Inflammatory macrophage (primary cell): ENCODE data around the gene CDCA4.

Source experiments
- DNase-seq, 2 donors: peaks; one replicate each; pipeline ENCODE4 v3.0.0-alpha.2; 2020 to 2022
- total RNA-seq, 18 experiments: gene quantifications; one replicate each; lab custom pipeline; 2026; ENCODE audit warnings: mixed read lengths in 6 of 18, inconsistent platforms in 2 of 18; lab: John Stamatoyannopoulos, UW

CDCA4 gene
- total RNA-seq: 14.8 to 52.8 (median 20.4) reads per million in 18 experiments

DNA sequence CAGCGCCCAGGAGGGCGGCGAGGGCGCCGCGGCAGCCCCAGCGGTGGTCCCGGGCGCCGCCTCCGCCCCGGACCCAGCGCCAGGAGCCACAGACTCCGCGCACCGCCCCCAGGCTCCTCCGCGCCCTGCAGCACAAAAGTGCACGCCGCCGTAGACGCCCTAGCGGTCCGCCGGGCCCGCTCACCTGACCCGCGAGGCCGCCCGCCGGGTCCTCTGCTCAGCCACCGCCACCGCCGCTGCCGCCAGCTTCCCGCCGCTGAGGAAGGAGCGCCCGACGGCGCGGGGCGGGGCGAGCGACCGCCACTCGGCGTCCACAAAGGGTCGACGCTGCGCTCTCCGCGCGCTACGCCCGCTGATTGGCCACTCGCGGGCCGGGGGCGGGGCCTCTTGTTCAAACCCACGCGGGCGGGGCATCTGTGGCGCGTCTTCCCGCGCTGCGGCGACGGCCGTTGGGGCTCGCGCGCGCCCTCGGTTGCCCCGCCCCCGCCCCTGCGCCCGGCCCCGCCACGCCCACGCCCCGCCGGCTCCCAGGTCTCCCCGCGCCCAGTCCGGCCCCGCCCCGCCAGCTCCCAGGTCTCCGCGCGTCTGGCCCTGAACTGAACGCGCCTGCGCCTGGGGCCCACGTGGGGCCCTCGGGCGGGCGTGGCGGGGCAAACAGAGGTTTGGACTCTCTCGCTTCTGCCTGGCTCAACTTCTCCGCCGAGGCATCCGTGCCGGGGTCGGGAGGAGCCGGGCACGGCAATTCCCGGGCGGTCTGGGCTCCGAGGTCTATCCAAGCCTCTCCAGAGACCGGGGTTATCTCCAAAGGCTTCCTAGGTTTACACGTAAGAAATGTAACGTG is at the start of gene CDCA4:
Gene CDCA4 (minus strand): TSS at position 269 of the 841 bp plus-strand sequence. CDS start 9,154 bp downstream, outside the sequence.
- peak; percentile 98 to 99 for DNase-seq

DNA sequence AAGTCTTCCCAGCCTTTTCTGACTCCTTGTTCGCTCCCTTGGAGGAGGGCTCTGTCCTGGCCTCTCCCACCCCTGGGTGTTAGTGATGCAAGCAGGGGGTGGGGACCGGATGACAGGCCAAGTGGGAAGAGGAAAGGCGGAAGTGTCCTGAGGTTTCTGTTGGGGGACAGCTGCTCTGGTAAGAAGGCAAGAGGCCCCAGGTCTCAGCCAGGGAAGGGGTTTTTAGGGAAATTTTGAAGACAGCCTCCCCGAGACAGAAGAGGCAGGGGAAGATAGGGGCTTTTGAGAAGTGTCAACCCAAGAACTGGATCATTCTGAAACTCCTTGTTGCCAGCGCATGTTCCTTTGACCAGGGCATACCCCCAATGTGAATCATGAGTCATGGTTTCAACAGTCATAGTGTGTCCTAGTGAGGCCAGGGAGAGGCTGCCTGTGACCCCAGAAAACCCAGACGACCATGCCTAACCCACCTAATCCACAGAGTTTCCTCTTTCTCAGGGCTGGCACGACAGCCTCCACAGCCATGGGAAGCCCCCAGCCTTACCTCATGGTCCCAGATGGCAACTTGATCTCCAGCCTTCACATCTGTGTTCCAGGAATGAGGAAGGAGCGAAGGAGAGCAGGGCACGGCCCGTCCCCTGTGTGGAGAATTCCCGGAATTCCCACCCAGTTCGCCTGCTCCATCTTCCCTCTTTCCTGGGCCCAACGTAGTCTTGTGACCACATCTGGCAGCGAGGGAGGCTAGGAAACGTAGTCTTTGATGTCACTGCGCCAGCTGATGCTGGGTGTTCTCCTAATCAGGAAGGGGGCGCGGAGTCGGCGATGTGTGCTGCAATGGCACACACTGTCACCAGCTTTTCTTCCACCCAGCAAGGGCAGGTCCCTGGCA is 49.2 kb upstream of the CDCA4 start:
- DNase-seq: peak; percentile 86 to 92

DNA sequence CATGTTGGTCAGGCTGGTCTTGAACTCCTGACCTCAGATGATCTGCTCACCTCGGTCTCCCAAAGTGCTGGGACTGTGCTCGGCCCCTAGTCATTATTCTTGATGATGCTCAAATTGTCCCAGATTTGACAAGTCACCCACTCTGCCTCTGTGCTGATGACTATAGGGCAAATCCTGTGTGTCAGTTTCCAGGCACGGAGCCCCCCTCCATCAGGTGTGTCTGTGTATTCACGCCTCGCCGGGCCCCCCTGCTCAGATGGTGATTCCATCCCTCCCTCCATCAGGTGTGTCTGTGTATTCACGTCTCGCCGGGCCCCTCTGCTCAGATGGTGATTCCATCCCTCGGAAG is 48.6 kb upstream of the CDCA4 start:
- no peak for DNase-seq

DNA sequence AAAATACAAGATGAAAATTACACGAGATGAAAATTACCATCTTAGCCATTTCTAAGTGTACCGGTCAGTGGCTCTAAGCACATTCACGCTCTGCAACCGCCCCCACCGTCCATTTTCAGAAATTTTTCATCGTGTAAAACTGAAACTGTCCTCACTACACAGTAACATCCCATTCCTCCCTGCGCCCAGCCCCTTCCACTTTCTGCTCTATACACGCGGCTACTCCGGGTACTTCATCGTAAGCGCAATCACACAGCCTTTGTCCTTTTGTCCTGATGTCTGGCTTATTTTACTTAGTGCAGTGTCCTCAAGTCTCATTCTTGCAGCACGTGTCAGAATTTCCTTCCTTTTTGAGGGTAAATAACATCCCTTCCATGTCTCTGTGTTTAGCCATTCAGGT is 47.9 kb upstream of the CDCA4 start:
- DNase-seq: peak in 1 of 2 donors; percentile 39

DNA sequence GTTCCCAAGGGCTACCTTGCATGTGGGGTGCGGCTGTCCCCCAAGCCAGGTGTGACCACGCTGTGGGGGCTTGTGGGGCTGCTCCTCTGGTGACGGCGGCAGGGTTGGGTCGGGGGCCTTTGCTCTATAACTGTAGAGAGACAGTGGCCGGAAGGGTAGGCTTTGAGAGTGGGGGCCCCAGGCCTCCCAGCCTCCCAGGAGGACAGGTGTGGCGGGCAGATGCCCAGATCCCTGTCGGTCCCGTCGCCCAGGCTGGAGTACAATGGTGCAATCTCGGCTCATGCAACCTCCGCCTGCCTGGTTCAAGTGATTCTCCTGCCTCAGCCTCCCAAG is 47.1 kb upstream of the CDCA4 start:
- DNase-seq: no peak

DNA sequence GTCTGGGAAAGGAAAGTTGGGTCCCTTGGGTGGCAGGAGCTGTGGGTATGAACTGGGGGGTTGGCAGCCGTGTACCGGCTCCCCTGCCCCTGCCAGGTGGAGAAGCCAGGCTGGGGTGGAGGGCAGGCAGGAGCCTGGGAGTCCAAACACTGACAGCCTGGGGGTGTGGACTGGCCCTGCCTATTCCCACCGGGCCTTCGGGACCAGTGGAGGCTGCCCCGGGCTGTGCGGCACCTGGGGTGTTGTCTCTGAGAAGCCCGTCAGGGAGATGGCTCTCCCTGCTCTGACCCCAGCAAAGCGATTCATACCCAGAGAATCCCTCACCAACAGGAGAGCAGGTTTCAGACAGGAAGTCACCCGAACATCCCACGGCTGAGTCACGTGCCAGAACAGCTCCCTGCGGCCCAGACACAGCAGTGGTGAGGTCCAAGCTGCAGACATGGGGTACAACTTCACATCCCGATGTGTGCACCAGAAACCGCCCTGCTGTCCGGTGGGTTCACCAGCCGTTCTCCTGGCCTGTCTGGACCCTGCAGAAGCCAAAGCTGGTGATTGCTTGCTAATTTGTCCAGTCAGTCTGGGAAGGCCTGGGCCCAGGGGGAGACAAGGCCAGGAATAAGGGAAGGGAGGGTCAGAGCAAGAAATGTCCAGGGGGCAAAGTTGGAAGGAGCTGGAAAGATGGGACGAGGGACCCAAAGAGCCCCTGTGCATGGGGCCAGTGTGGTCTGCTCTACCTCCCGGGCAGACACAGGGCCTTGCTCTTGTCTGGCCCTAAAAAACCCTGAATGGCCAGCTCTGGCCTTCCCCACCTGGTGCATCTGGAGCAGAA is 46.5 kb upstream of the CDCA4 start:
- DNase-seq: peak in 1 of 2 donors; percentile 62

DNA sequence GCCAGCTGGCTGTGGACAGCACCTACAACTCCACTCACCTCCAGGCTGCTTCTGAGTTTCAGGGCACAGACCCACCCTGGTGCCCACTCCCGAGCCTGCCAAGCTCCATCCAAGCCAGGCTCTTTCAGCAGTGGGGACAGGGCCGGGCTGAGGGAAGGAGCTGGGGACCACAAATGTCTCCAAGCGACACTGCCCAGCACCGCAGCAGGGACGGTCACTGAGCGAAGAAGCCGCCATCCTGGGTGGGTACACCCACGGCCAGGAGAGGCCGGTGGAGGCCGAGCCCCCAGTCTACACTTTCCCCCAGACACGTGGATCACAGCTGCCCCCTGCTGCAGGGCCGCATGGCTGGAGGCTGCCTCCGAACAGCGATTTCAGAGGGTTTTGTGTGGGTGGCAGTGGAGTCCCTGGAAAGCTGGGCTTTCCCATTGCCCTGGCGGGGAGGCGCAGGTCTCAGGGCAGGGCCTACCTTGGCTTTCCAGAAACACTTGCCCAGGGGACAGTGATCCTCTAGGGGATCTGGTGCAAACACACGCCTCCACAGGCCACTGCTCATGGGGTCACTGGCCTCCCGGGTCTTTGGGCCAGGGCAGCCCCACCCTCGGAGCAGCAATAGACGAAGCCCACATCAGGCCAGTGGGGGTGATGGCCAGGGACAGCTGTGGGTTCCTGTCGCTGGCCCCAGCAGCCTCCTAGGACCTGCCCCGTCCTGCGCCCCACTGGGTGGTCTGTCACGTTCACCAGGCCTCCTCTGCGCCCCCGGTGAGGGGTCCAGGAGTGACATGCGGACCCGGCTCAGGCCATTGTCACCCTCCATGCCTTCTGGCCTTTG is 45.6 kb upstream of the CDCA4 start:
- DNase-seq: no peak

DNA sequence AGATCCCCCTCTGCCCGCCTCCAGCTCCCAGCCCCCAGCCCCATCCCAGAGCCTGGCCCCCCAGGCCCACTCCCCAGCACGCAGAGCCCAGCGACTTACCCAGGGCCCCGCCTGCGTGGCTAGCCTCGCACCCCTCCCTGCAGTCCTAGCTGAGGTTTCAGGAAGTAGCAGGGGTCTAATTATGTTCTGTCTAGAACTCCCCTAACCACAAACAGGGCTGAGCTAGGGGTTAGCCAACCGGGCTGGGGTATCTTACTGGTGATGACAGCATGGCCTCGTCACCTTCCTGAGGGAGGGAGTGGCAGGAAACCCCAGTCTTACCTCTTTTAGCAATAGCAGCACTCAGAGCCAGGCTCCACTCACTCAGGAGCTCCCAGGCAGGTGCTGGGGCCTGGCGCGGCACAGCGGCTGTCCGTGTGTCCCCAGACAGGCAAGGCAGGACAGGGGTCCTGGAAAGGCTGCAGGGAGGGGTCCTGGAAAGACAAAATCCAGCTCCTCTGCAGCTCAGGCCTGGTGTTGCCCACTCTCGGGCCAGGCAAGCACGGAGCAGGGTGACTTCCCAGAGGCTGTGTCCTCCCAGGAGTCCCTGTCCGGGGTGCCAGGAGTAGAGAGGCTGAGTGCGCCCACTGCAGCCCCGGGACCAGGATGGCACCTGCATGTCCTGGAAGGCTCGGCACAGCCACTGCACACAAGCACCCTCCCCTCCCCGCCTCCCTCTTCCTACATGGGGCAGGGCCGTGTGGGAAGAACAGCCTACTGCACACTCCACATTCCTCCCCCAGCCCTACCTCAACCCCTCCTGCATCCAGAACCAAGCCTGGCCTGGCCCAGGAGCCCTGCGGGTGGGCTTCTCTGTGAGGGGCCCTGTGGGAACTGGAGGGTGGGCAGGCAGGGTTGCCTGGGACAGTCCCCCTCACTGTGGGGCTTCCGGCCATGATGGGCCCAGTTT is 44.7 kb upstream of the CDCA4 start, which contains the start of gene GPR132:
Gene GPR132 (minus strand): TSS at position 151 of the 949 bp plus-strand sequence. CDS start 10,010 bp downstream, outside the sequence.
- peak; percentile 78 to 89 for DNase-seq

DNA sequence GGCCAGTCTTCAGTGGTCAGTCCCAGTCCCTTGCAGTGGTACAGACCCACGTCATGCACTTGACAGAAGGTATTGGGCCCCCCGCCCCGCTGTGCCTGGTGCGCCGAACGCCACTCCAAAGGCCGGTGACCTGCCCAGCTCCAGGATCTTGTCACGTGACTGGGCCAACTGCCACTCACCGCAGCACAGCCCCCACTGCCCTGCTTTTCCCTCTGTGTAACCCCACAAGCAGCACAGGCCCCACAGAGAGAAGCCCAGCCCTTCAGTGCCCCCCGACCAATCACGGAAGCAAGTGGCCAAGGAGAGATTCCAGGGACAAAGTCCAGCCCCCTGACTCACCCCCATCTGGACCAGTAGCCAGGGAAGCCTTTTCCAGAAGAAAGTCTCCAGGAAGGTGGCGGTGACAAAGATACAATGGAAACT is 43.8 kb upstream of the CDCA4 start:
- DNase-seq: peak; percentile 21 to 37

DNA sequence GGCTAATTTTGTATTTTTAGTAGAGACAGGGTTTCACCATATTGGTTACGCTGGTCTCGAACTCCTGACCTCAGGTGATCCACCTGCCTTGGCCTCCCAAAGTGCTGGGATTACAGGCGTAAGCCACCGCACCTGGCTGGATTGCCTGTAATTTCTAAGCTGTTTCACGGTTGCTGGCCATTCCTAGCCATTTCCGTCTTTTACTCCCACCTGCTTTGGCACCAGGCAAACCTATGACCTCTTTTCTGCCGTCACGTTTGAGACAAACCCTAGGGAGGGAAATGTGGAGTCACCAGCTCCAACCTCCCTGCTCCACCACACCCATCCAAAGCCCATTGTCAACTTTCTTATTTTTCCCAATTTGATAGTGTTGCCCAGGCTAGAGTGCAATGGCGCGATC is 43.1 kb upstream of the CDCA4 start:
- no peak for DNase-seq

DNA sequence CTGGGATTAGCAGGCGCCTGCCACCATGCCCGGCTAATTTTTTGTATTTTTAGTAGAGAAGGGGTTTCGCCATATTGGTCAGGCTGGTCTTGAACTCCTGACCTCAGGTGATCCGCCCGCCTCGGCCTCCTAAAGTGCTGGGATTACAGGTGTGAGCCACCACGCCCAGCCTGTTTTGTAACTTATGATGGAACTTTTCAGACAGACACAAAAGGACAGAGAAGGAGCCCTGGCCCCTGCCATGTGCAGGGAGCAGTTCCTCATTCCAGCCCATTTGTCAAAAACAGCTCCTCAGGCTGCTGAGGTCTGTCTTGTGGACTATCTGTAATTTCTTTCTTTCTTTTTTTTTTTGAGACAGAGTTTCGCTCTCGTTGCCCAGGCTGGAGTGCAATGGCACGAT is 42.6 kb upstream of the CDCA4 start:
- DNase-seq: peak; percentile 48 to 61

DNA sequence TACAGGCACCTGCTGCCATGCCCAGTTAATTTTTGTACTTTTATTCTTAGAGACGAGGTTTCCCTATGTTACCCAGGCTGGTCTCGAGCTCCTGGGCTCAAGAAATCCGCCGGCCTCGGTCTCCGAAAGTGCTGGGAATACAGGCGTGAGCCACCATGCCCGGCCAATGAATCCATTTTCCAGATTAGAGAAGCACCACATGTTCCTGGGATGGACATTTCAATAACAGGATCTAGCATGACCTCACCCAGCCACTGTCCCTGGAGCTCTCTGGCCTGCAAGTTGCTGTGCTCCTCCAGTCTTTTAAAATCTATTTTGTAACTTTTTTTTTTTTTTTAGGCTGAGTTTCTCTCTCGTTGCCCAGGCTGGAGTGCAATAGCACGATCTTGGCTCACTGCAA is 42.2 kb upstream of the CDCA4 start:
- peak in 1 of 2 donors; percentile 33 for DNase-seq

DNA sequence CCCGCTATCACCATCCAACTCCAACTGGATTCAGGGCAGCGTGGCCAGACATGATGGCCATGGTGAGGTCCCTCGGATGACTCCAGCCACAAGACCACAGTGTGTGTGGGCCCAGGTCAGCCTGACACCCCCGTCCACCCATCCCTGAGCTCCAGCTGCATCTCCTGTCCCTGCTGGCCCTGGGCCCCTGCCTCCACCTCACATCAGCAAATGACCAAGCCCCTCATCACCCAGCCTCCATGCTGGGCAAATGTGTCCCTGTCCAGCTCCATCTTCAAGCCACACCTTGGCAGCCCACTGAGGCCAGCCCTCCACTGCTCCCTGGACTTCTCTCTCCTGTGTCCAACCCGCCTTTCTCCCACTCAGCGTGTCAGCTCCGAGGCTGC is 41.2 kb upstream of the CDCA4 start:
- DNase-seq: no peak

DNA sequence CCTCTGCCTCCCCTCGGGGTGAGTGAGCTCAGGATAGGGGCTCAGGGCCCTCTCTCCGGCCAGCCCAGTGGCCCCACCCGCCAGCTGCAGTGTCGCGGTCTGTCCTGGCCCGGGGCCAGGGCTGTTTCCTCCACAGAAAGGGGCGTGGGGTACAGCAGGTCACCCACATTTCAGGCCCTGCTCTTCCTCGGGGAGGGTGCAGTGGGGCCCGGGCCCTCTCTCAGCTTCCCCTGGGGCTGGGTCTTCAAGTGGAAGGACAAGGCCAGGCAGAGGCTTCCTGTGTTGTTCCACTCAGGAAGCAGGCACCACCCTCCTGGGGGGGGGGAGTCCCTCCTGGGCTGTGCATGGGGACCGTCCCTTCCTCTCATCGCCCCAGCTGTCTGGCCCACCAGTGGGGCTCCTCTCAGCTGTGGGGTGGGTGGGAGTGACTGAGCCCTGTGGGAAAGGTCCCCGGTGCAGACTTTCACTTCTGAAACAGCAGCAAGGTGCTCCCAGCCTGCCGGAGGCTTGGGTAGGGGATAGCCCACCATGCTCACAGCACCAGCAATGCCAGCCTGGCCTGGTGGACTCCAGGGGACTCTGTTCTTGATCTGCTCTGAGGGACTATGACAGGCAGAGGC is 40.7 kb upstream of the CDCA4 start:
- DNase-seq: peak; percentile 17 to 35

DNA sequence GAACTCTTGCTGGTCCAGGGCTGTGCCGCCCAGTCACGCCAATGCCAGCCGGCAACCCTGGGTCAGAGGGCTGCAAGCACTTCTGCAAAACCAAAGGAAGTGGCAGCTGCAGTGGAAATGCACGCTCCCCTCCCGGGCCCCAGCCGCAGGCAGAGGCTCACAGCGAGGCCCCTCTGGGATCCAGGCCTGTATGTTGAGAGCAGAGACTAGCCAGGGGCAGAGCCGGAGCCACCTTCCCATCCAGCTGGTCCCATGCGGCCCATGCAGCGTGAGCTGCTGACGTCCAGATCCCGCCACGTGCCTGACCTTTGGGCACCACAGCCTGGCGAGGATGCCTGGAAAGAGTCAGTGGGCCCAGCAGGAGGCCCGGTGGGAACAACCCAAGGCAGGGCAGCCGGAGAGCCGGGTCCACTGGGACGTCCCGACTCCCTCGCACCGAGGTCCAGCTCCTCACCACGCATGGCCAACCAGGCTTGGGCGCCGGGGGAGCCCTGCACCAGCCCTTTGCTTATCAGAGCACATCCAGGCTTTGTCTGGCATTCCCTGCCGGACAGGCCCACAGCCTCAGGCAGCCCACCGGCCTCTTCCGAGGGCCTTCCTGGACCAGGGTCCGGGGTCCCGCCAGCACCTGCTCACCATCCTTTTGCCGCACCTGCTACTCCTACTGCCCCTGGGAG is 40.0 kb upstream of the CDCA4 start:
- peak; percentile 55 to 63 for DNase-seq

DNA sequence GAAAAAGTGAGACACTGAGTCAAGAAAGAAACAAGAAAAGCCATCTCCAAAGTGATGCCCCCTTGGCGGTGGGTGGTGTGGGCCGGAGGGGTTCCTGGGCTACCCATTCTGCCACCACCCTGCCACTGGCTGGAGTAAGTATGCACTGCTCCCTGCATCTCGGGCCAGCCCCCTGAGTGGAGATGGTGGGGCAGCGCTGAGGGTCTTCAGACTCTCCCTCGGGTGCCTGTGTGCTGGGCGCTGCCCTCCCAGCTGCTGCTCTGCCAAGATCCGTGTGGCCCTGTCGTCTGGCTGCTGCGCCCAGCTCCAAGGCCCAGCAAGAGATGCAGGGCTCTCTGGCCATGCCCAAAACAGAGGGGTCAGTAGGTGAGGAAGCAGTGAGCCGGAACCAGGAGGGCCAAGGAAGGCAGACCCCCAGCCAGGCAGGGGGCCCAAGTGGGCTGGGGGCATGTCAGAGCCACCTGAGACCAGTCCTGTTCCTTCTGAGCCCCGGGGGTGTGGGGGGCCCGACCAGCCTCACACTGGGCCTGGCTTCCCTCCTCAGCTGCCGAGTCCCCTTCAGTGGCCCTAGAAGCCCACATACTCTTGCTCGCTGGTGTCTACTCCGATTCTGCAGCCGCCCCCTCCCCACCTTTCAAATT is 39.2 kb upstream of the CDCA4 start:
- DNase-seq: no peak

DNA sequence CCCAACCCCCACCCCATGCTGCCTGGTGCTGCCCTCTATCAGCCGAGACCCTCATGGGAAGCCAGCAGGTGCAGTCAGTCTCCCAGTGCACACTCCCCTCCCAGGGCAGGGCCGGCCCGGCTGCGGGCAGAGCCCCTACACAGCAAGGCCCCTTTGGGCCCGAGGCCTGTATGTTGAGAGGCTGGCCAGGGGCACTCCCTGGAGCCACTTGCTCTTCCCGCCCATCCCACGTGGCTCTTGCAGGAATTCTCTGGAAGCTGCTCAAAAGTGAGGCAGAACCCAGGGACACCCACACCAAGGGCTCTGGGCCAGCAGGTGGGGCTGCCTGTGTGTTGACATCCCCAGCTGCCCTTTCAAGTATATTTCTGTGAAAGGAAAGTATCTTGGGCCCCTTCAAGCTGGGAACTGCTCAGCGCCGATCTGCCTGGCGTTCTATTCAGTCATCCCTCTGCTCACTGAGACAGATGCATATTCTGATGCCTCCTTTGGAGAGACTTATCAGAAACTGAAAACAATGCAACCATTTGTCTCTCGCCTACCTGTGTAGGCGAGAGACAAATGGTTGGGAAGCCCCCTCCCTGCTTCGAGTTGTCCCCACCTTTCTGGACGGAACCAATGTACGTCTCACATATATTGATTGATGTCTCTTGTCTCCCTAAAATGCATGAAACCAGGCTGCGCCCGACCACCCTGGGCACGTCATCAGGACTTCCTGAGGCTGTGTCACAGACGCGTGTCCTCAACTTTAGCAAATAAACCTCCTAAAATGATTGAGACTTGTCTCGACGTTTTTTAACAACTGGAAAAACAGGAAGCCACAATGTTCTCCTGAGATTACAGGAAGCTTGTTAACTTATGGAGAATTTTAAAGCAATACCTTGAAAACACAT is 38.4 kb upstream of the CDCA4 start:
- peak in 1 of 2 donors; percentile 20 for DNase-seq
